ENCODE results near the gene INHA.

The INHA gene

DNA sequence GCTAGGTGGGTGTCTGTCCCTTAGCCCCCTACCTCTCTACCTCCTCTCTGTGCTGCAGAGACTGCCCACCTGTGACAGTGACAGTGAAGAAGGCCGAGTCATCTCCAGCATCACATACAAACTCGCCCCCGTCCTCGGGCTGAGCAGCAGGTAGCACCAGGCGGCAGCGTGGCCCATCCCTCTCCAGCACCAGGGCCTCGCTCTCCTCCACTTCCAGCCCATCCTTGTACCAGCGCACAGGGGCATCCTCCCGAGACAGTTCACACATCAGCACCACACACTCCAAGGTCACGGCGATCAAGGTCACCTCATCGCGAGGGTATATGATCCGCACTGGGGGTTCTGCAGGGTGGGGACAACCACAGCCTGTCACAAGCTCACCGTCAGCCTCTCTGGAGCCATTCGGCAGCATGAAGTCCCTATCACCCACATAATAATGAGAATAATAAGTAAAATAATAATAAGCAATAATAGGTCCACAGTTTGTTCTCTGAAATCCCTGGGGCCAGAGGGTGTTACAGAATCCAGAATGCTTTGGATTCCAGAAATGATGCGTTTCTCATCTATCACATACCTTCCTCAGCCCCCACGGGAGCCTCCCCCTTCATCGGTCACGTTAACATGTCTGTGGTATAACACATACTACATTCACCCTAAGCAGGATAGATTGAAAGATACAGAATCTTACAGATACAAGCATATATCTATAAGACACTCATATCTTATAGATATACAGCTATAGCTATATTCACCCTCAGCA is 12.8 kb upstream of the INHA start:
- DNase-seq: no peak

DNA sequence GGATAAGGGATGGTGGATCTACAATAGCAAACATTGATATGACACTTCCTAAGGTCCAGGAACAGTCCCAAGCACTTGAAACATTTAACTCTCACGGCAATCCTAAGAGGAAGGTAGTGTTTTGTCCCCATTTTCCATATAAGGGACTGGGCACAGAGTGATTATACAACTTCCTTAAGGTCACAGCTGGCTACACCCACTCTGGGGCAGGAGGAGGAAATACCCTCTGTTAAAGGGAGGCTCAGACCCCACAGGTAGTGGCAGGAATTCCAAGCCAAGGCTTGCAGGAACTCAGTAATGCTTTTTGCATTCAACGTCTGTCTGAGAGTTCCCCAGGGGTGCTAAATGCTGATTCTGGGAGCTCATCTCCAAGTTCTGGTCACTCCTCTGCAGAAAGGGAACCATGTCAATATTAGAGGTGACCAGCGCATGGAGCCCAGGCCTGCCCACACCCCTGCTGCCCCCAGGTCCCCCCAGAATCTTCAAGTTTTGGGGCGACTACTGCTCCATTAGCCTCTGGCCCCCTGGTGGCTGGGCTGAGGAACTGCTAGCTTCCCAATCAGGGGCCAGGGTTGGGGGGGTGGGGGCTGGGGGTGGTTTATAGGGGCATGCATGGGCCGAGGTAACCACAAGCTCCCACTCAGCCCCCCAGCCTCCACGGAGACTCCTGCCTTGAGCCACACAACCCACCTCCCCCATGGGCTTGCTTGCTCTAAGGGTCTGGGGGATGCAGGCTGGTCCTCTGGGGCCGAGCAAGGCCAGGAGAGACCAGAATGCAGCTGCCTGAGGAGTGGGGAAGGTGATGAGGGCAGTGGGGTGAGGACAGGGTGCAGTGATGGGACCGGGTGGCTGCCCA is 11.8 kb upstream of the INHA start:
- DNase-seq: peak; percentile 37

DNA sequence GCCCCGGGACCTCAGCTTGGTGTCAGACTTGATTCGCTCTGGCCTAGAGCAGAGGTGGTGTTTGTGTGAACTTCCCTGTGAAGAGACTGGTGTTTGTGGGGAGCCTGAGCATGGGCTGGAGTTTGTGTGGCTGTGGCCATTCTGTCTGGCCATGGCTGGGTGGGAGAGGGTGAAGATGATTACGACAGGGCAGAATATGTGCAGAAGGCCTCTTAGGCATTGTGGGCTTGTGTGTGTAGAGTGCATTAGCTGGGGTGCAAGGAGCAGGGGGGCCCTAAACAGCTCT is 11.3 kb upstream of the INHA start:
- DNase-seq: no peak

DNA sequence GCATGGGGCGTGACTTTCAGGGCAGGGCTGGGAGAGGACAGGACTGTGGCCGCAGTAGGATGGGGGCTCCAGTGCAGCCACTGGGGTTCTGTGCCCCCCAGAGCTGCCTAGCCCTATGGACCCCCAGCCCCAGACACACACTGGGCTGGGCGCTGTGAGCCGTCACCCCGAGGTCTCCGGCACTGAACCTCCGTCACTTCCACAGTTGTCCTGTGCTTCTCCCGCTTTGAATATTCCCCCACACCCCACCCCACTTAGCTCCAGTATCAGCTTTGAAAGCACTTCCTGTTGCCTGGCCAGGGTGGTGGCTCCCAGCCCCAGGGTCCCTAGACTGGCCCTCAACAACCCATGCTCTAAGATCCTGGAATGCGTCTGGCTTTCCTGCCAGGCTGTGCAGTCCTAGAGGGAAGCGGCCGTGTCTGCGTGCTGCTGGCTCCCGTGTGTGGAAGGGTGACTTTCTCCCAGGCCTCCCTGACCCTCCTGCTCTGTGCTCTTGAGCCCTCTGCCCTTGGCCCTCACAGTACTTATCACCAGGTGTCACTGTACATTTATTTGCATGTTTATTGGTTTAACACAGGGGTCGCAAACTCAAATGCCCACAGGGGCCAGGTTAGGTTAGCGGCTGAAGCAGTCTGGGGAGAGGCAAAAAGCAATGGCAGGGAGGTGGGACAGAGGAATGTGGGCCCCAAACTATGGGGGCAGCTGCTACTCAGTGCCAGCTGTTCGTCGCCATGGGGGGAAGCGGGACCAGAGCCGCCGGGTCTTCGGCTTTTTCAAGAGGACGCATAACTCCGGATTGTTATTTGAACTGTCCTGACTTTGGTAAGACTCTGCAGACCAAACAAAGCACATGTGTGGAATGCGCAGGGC is 10.7 kb upstream of the INHA start:
- DNase-seq: no peak

DNA sequence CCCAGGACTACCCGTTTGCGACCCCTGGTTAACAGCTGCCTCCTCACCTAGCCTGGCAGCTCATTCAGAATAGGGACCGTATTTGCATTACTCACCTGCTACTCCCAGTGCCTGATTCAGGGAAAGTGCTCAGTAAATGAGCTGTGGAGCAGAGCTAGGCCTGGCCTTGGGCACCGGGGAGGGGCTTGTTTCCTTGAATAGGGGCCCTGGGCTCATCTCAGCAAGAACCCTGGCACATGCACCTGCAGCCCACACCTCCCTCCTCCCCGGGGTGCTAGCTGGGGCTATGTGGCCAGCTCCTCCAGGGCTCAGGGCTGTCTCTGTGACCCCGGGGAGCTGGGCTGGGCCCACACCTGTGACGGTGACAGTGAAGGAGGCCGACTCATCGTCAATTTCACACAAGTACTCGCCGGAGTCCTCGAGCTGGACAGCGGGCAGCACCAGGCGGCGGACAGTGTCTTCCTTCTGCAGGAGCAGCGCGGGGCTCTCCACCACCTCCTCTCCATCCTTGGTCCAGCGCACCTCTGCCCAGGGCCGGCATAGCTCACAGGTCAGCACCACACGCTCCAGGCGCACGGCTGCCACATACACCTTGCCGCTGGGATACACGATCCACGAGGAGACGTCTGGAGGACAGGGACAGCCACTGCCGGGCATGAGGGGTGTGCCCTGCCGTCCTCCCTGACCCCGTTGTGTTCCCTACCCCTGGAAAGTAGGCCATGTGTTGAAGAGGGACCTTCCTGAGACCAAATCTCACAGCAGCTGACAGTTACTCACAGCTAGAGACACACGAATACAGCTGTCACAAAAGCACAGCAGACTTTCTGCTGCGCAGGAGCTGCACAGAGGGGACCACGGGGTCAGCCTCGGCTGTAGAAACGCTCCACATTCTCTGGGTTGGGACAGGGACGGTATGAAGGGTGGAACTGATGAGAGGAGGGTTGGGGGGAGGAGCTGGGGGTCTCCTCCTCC is 9.8 kb upstream of the INHA start:
- DNase-seq: no peak

DNA sequence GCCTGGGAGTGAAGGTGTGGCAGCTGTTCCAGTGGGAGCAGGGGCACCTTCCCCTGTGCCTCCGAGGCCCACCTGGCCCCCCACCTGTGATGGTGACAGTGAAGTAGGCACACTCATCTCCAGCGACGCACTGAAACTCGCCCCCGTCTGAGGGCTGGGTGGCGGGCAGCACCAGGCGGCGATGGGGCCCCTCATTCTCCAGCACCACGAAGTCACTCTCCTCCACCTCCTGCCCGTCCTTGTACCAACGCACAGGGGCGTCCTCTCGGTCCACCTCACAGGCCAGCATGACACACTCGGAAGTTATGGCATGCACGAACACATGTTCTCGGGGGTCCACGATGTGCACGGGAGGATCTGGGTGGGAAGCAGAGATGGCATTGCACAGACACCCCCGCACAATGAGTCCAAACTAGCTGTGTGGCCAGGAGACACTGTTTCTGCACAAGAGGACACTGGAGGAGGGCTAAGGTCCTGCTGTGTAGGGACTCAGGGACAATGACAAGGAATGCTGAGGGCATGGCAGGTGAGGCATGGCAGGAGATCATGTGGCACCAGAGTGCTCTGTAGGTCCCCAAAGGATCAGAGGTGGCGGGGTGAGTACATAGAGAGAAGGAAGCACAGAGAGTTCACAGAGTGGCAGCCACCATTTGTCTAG is 8.7 kb upstream of the INHA start:
- no peak for DNase-seq

DNA sequence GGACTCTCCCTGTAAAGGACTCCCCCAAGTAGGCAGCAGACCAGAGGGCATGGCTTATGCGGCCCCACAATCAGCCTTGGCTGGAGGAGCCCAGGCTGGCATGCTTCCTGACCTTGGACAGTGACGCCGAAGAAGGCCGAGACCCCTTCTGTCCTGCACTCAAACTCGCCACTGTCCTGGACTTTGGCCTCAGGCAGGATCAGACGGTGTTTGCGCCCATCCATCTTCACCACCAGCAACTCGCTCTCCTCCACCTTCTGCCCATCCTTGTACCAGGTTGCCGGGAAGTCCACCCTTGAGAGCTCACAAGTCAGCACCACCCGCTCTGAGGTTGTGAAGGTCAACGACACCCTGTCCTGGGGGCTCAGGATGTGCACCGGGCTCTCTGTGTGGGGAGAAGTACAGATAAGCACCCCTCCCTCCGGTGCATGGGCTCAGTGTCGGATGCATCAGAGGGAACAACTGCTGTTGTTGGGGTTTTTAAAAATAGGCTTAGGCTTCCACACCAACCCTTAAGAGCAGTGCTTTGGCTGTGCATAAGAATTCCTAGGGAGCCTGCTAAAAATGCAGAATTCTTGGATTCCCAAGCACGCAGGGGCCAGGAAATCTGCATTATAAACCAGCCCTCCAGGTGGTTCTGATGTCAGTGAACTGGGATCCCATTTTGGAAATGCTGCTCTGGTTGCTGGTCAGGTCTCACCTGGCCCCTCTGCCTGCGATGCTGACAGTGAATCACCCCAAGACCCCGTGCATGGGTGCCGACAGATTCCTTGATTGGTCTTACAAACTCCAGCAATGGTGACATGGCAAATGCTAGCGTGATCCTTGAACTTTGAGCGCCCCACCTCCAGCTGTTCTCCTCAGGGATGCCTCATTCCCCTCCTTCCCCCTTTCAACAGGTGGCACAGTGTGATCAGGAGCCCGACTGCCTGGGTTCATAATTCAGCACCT is 6.7 kb upstream of the INHA start:
- no peak for DNase-seq

DNA sequence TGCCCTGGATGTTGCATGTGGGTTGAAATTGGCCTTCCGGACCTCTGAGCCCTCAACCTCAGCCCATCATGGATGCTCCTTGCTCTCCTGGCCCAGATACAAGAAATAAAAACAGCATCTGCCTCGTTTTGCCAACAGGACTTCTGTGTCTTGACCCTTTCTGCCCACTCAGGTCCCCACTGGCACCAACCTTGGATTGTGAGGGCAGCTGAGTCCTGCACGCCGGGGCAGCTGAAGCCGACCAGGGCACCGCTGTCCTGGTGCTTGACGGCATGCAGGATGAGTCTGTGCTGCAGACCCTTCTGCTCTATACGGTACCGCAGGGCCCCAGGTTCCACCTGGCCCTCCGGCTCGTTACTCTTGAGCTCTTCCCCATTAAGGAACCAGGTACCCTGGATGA is 5.5 kb upstream of the INHA start:
- DNase-seq: no peak

DNA sequence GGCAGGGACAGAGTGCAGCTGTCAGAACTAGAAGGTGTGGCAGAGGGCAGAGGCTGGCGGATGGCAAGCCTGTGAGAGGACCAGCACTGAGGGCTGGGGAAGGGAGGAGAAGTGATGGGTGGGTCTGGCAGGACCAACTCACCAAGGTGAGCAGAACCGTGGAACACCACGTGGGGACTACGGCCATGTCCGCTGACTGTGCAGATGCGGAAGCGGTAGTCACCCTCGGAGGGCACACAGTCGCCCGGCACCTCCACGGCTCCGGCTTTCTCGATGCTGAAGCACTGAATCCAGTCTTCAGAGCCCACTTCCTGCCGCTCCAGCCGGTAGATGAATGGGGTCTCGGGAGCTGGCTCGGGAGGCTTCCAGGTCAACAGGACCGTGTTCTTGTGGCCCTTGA is 5.0 kb upstream of the INHA start:
- DNase-seq: no peak

DNA sequence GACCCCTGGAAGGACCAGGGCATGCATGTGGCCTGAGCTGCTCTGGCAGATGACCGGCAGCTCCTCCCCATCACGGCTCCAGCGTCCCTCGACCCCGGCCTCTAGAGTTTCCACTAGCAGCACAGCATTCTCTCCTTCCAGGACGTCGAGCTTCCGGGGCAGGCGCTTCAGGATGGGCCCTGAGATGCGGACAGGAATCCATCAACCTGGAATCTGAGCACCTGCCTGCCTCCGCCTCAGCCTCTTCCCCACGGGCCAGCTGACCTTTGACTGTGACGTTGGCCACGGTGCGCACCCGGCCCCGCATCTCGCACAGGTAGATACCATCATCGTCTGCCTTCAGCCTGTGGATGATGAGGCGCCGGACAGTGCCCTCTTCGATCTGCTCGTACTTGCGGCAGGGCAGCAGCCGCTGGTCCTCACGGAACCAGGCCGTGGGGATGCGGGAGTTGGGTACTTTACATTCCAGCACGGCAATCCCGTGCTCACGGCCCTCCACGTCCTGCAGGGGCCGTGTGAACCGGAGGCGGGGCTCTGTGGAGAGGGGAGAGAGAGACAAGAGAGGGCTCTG is 4.2 kb upstream of the INHA start:
- DNase-seq: no peak

DNA sequence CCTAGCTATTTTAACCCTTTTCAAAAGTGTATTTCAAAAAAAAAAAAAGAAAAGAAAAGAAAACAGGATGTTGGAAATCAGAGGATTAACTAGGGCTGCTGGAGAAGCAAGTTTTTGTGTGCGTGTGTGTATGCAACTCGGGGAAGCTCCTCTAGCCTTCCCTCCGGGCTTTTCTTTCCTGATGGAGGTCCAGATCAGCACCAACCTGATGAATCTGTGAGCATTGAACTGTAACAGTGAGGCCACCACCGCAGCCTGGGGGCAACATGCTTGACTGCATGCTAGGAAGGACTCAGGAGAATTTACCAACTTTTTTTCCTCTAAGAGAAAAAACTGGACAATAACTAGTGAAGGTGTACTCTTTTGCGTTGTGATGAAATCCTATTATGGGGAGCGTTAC is 3.1 kb upstream of the INHA start:
- no peak for DNase-seq

DNA sequence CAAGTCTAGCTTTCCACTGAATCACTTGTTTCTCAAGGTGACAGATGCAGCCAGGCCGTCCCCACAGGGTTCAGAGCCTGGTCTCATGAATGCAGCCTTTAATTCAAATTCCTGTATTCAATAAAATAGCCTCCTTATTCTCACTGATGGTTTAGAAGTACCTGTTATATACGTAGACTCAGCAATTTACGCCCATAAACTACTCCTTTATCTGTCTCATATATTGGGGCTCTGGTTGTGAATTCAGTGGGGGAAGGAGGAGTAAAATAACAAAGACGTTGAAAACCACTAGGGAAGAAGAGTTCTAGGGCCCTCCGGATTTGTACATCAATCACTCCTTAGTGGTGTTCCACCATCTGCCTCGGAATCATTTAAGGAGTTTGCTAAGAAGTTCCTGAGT is 2.5 kb upstream of the INHA start:
- DNase-seq: no peak

DNA sequence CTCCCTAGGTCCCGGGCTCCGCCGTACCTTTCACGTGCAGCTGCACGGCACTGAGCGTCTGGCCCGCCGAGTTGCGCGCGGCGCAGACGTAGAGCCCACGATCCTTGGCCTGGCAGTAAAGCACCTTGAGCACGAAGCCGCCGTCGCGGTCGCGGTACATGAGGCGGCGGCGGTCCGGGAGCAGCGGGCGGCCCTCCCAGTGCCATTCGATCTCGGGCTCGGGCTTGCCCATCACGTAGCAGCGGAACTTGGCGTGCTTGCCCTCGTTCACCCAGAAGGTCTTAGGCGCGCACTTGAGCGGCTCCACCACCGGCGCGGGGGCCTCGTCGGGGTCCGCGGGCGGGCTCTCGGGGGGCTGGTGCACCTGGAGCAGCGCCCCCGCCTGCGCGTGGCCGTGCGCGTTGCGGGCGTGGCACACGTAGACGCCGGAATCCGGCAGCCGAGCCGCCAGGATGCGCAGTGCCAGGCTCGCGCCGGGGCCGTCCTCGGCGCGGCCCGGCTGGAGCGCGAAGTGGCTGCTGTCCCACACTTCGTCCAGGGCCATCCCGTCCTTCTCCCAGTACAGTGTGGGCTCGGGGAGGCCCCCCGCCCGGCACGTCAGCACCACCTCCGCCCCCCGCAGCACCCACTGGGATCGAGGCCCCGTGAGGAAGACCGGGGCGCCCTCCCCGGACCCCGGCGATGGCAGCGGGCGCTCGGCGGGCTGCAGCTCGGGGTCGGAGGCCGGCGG is 1.8 kb upstream of the INHA start:
- DNase-seq: peak; percentile 52

DNA sequence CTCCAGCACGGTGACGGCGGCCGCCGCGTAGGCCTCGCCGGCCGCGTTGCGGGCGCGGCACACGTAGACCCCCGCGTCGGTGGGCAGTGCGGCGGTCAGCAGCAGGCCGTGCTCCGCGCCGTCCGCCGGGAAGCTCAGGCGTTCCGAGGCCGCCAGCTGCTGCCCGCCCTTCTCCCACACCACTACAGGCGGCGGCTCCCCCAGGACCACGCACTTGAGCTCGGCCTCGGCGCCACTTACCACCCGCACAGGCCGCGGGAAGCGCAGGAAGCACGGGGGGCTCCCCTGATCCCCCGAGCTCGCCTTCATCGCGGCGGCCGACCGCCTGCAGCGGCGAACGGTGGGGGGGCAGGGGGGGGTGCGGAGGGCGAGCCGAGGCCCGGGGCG is 1.2 kb upstream of the INHA start:
- peak; percentile 32 for DNase-seq

DNA sequence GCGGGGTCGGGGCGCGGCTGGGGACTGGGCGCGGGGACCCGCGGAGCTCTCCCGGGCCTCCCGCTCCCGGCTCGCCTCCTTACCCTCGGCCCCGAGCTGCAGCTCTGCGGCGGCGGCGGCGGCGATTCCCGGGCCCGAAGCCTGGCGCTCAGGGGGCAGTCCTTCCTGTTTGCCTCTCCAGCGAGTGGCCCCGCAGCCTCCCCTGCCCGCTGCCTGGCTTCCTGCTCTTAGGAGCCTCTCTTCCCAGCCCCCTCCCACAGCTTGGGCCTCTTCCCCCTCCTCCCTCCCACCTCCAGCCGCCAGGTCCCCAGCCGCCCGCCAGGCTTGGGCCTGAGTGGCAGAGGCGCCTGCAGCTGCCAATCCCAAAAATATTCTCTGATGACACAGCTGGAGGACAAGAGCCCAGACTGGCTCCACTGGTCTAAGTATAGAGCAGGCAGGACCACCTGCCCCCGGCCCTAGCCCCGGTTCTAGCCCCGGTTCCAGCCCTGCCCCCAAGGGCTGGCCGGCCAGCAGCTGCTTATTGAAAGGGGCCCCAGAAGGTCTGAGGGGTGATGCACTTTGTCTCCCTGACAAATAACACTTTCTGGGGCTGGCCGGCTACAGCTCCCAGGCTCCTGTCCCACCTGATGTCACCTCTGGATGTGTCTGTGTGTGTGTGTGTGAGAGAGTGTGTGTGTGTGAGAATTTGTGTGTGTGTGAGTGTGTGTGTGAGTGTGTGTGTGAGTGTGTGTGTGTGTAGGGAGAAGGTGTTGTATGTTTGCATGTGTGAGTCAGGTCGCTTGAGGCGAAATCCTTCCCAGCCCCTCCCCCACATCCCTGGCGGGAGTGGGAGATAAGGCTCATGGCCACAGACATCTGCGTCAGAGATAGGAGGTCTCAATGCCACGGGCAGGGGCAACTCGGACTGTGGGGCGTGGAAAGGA is 536 bp upstream of the INHA start, which contains the start of gene OBSL1:
OBSL1 (minus strand) TSS at position 229 of the 926 bp plus-strand sequence. CDS start 307 bp downstream, outside the sequence.
- peak; percentile 87 for DNase-seq

DNA sequence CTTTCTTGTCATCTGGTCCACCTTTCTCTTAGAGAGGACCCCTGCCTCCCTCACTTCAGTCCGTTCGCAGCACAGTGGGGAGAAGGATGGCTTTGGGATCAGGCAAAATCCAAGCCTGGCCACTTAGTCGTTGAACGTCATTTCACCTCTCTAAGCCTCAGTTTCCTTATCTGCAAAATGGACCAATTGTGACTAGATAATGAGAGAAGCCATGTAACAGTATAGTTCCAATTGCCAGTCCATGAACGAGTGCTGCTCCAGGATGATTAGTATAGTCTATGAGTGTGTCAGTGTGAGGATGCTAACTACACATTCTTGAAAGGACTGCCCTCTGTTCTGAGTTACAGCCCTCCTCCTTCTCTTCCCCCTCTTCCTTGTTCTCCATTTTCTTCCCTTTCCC is 1.1 kb downstream of the INHA start:
- DNase-seq: no peak

DNA sequence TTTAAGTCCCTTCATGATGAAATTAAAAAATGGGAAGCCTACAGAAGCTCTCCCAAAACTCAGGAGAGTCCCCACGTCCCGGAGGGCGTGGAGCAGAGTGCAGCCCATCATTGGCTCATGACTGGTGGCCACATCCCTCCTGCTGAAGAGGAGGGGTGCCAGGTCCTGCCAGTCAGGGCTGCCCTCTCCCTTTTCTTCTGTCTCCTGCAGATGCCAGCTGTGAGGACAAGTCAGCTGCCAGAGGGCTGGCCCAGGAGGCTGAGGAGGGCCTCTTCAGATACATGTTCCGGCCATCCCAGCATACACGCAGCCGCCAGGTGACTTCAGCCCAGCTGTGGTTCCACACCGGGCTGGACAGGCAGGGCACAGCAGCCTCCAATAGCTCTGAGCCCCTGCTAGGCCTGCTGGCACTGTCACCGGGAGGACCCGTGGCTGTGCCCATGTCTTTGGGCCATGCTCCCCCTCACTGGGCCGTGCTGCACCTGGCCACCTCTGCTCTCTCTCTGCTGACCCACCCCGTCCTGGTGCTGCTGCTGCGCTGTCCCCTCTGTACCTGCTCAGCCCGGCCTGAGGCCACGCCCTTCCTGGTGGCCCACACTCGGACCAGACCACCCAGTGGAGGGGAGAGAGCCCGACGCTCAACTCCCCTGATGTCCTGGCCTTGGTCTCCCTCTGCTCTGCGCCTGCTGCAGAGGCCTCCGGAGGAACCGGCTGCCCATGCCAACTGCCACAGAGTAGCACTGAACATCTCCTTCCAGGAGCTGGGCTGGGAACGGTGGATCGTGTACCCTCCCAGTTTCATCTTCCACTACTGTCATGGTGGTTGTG is 2.6 kb downstream of the INHA start:
- no peak for DNase-seq
